HG03442 (cell line): Measurements from ENCODE around the gene FRY.
"Not testable (repeated sequence)": the region's sequence is repeated elsewhere in the genome, so short reads cannot be mapped to it uniquely, and the experiment has no call there.

ENCODE experiments used
- ATAC-seq: cut with Tn5 transposase; IDR thresholded peaks from one replicate; pipeline ENCODE4 v1.9.1; 2021; ENCODE audit warnings: mild to moderate bottlenecking, moderate library complexity; ENCODE audit not compliant: unreplicated experiment

Gene FRY

DNA sequence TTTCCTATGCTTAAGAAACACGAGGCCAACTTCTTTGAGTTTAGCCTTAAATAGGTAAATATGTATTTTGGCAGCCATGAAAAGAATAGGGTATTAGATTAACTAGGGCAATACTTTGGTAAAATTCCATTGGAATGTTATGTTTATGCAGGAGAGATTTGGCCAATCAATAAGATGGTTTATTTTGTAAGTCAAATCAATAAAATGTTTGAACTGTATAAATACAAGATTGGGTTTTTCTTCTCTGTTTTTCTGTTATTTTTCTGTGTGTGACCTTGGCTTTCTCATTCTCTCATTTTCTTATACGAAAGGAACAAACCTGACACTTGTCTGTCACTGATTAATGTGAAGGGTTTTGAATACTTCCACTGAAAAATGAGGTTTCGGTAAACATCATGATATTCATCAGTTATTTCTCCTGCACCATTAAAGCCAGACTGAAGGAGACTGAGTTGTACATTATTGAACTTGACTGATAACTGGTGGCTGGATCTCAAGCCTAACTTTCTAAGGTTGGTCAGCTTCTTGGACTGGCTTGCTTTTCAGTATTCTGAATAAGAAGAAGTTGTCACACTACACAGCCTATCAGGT, 8.6 kb downstream of the FRY start:
- no peak for ATAC-seq

DNA sequence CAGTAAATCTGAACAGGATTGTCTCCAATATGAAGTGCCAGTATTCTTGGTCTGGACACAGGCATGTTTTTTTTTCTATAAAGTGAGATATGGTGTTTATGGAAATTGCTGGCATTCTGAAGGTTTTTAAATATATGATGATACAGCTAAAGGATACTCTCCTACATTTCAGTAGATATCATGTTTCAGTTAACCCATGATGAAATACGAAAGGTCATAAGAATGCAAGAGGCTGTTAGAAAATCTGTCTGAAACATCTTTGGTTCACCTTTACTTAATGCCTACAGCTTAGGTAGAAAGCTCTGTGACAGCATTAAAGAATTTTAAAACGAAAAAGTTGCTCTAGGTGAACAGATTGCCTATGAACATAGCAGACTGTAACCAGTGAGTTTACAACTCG, 9.1 kb downstream of the FRY start:
- no peak for ATAC-seq

DNA sequence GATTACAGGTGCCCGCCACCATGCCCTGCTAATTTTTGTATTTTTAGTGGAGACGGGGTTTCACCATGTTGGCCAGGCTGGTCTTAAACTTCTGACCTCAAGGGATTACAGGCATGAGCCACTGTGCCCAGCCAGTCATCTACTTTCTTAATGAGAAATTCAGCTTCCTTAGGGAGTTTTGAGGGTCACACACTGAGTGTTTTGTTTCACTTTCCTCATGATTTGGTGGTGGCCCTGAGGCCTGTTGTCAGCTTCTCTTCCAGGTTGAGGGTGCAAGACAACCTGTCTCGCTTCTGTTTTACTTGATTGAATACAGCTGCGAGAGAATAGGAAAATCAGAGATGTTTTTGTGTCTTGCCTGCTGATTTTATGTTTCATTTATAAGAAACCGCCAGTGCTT, 9.9 kb downstream of the FRY start:
- ATAC-seq, result peak; percentile 78

DNA sequence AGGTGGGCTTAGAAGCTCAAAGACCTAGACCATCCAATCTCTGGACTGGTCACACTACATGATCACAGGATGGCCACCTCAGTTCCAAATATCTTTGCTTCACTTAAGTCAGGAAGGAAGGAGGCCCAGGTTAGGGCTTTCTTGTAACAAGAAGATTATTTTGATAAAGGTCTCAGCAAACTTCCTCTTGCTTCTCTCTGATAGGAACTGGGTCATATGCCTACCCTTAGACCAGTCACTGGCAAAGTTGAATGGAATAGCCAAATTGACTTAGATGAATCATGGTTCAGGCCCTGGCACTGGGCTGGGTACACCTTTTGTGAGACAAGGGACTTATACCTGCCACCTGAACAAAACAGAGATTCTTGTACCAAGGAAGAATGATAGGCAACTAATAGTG, 11.0 kb downstream of the FRY start:
- ATAC-seq, result no peak

DNA sequence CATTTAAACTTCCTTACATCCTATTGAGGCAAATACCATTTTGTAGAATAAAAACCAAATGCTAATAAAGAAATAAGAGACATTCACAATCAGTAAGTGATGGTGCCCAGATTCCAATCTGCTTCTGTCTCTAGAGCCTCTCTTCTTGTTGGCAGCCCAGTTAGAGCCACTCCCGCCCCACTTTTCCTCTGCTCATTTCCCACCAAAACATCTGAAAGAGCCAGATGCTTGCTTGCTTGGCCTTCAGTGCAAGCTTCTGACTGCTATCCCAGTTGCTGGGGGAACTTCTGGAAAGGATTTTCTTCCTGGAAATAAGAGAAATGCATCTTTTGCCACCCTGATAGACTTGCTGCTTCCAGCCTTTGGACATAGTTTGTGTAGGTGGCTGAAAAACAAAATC, 12.9 kb downstream of the FRY start:
- no peak for ATAC-seq

DNA sequence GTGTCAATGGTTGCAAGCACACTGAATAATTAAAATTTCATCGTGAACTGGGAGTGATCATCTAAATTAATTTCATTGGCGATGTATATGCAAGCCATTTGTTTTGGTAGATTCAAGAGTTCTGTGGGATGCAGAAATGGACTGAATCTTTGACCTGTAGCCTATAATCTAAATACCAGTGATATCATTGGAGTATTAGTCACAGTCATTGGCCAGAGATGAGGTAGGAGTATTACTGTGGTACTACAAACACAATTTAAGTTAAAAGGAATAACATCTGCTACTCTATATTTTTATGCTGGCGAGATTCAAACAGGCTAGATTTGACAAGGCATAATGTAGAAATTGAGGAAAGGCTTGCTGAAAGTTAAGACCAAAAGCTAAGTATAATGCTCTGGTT, 14.0 kb downstream of the FRY start:
- no peak for ATAC-seq

DNA sequence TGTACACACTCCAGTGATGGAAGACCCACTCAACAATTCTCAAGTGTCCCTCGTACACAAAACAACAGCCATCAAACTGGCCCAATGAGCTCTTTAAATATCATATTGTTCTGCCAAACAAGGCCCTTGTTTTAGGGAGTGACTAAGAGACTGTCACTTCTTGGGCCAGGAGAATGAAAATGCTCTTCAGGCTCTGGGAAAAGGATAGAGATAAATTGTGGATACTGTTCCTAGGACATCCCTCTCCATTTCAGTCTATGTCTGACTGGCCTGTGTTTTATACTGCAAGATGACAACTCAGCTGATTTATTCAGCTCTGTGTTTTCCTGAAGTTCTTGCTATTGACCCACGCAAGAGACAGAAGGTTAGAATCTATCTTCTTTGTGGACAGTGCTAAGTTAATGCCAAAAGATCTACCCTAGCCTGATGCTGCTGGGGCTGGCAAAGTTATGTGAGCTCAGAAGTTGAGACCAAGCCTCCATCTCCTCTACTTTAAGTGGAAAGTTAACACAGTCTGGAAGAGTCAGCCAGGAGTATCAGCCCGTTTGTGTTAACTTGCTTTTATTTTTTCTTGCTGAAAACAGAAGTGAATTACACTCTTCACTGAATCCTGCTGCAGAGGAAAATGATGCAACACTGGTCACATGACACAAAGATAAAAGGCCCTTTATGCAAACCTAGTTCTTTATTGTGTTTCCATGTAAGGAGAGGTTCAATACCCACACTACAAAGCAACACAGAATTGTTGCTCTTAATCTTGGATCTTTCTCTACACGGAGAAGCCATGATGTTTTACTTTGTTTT, 14.6 kb downstream of the FRY start:
- no peak for ATAC-seq

DNA sequence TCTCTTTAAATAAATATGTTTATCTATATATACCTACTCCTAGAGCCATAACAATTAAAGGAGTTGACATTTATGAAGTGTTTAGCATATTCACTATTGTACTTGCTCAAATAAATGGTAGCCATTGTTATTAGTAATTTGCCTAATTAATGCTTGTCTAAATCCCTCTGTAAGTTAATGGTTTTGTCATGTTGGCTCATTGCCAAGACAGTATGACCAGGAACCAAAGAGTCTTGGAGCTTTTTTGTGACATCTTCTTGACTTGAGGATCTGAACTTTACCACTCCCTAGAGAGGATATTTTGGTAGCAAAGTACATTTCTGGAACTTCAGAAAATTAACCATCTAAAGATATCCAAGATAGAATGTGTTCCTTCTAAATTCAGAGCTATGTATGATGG, 15.5 kb downstream of the FRY start:
- no peak for ATAC-seq

DNA sequence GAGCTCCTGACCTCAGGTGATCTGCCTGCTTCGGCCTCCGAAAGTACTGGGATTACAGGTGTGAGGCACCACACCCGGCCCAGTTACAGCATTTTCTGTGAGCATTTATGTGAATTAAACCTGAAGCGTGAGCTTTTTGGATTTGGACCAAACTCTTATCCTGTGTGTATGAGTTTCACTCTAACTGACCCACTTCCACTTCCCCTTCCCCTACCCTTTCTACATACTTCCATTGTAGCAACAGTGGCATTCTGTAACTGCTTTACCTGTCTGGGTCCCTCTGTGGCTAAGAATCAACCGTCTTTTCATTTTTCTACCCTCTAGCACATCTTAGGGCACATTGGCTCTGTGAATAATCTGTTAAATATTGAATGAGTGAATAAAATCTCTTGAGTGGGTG, 16.2 kb downstream of the FRY start:
- no peak for ATAC-seq

DNA sequence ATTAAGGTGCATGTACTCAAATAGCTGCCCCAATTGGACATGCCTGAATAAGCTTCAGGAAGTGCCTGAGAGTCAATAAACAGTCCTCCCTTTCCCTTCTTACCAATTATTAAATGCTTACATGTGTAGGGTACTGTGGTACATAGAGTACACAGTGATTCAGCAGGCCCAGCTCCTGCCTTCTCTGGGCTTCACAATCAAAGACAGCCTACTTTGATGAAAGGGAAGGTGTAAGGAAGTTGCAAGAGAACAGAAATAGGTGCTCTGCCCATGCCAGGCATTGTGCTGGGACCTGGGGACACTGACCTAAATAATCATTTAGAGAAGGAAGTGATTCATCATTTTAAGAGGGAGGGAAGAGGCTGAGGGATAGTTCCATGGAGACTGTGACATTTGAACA, 17.2 kb downstream of the FRY start:
- no peak for ATAC-seq

DNA sequence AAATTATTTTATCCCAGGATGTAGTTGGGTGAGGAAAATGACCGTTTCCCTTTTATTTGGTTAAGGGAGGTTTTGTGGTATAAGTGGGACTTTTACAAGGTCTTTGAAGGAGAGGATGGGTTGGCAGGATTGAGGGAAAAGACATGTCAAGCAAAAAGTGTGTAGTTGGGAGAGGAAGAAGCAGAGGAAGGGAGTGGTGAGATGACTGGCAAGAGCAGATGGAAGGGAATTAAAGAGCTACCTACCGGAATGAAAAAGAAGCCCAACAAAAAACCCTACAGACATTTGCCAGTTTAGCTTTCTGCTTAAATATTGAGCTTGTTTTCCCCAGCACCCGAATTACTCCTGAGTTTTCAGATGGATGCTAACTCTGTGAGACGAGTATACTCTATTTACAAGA, 19.6 kb downstream of the FRY start:
- ATAC-seq, result no peak

DNA sequence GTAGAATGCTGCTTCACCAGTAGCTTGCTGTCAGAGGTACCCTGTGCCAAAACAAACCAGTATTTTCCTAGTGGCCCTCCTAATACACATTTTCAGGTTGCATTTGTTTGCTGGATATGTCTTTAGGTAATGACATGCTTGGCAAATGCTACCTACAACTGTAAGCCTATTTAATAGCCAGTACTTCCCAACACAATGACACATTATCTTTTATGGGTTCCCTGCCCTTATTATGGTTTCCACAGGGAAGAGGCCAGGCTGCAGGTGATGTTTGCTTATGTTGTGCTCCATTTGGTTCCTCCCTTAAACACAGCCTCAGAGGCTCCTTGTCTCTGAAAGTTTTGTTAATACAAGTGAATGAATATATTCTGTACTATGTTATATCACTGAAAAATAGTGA, 24.7 kb downstream of the FRY start:
- no peak for ATAC-seq

DNA sequence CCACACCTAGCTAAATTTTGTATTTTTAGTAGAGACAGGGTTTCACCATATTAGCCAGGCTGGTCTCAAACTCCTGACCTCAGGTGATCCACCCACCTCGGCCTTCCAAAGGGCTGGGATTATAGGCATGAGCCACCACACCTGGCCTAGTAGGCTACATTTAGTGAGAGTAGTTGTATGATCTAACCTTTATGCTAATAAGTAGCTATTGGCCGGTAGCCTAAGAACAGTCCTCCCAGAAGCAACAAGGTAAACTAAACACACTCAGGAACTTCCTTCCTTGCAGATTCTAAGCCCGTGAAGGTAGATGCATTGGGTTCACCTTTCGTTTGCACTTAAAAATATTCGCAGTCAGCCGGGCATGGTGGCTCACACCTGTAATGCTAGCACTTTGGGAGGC, 25.8 kb downstream of the FRY start:
- not testable (repeated sequence) for ATAC-seq

DNA sequence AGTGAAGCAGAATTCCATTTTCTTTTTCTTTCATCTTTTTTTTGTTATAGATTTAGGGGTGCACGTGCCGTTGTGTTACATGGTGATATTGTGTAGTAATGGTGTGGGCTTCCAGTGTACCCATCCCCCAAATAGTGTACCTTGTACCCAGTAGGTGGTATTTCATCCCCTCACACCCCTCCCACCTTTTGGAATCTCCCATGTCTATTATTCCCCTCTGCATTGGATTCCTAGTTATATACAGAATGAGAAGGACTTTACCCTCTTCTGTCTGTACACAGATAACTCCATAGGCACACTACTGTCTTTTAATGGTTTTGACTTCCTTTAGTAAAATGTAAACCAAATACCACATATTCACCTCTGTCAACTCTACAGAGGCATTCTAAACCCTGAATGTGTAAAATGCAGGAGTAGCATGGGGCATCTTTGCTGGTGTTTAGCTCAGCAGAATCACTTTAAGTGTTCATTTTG, 28.0 kb downstream of the FRY start:
- ATAC-seq, result no peak

DNA sequence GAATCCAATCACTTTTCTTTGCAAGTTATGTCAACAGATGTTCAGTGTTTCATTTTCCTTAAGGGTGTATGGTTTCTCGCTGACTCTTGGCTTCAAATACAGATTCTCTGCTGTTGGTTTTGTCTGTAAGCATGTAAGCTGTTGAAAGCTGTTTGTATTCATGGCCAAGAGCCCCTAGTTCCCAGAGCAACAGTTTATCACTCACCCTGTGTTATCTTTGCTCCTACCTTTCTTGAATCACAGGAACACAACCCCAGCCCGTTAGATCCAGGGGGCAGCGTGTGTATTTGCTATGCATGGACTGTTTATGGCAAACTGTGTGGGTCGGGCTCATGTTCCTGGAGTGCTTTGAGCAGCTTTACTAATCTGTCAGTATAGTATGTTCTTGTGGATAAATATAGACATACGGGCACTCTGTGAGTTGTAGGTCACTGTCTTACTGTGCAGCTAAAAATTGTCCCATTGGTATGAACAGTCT, 28.9 kb downstream of the FRY start:
- no peak for ATAC-seq

DNA sequence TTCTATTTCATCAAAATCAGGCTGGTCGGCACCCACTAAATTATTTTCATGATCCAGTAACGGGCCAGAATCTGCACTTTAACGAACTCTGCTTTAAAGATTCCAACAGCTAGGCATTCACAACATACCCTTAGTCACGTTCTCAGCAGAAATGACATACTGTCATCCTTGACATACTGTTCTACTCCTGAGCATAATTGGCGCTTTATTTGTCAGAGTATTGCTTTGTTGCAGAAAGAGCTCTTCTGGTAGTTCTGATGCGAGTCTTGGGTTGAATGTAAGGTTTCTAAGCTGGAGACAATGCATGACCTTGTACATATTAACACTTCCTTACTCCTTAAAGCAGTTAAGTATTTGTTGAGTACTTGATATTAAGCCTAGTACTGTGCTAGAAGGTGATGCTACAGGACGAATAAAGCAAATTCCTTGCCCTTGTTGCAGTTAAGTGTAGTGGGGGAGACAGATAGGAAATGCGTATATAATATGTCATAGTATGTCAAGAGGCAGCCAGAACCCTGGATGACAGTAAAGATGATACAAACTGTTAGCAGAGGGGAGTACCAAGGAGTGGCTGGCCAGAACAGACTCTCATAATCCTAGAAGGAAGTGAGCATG, 32.2 kb downstream of the FRY start:
- no peak for ATAC-seq

DNA sequence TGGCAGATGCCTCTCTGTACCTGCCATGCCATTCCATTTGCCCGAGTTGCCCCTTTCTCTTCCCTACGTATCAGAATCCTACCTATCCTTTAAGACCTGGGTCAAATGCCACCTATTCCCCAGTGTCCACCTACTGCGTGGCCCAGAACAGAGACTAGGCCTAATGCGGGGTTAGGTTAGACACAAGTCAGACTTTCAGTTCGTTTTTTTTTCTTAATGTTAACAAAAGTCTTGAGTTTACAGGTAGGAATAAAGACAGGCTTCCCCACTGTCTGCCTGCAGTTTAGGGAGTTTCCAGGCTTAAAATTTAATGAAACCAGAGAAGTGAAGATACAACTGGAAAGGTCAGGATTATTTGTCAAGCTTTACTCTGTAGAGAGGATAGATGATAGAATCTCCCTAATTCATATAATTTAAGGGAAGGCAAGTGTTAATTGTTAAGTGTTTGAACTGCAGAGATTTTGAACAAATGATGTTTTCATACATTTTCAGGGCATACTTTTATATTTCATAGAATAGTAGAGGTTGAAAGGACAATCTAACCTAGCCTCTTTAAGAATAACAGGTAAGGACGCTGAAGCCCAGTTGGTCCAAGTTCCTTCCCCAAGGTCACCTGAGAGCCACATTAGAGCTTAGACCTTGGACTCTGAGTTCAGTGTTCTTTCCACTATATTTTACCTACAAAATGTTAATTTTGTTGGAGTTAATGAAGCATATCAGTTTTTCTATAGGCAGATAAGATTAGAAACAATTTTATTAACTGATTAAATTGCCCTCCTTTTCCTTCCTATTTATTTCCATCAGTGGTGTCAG, 35.8 kb downstream of the FRY start:
- ATAC-seq, result no peak

DNA sequence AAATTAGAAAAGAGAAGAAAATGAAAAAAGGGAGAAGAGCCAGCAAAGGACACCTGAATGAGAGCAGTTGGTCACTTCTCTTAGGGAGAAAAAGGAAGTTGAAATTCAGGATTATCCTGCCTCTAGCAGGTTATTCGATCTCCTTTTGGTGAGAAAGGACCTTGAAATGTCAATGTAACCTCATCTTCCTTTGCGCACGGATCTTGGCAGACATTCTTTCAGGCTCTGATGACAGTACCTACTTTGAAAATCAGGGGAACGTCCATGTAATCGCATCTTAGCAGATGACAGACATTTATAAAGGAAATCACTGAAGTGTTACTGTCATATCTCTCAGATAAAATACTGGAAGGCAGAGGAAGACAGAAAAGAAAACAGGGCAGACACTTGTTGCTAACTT, 36.7 kb downstream of the FRY start:
- ATAC-seq, result no peak

DNA sequence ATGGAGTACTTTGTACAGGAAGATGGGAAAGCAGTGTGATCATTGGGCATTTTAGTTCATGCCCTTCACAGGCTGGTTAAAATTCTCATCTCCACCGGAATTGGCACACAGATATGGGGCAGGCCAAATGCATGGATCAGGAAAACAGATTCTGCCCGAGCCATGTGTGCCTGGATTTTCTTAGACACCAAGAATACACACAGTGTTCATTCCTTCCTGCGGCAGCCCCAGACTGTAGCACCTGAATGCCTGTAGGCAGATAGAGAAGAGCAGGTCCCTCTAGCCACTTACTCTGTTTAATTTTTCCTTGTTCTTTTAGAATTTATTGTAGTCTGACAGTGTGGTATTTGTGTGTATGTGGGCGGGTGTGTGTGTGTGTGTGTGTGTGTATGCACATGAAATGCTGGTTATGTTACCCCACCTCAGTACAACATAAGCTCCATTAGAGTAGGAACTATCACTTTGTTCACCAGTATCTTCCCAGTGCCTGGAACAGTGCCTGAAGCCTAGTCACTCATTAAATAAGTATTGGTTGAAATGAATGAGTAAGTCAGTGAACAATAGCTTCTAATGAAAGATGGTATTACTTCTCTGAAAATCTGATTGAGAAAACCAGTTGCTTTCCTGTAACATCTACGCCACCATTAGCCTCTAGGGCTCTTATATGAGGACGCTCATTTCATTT, 41.7 kb downstream of the FRY start:
- ATAC-seq, result no peak

DNA sequence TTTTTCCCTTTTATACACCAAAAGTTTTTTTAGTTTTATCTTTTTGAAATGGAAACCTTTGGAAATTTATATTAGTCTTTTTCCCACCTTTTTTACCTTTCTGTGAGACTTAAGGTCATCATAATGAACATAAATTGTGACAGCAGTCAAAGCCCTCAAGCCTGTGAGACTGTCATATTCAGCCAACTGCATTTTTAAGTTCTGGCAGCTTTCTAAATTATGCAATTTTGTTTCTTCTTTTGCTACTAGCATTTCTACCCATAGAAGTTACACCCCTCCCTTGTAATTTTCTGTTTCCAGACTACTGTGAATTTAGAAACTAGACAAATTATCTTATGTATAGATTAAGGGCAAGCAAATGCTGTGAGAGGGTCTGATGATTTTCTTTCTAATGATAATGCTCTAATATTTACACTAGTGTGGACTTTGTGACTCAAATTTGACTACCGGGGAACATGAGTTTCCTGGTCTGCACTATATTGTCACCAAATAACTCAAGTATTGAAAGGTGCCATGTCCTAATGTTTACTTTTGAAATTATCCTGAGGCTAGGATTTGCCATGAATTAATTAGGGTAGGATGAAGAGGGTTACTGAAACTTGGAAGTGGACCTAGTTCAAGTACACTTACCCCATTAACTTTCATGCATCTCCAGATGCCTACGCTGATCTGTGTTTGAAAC, 43.7 kb downstream of the FRY start:
- ATAC-seq, result no peak
